K562 (cell line): ENCODE measurements around the gene KIF4B. TPM values are rescaled to one million over a fixed set of nuclear protein-coding genes. Genes with fewer than 3 reads are reported as not detected.
A peak's percentile ranks its signal among the peaks of the same experiment; 100 is the strongest.

Experiments used
- ATAC-seq: fragments of 200-7000 bp; cut with Tn5 transposase; 3 replicates; pipeline ENCODE4 v1.9.1; 2020; ENCODE audit warnings: moderate library complexity
- BruUV-seq: library from RNA; stranded (reverse); fragments of 400-500 nt; replicated peaks from 2 replicates; lab custom pipeline; 2021; lab: Mats Ljungman, UMichigan
- CTCF ChIA-PET: fragments of 300-600 bp; formaldehyde crosslinking; extraction: SDS; loops from one replicate; lab custom pipeline; 2021; ENCODE audit warnings: low intra/inter-chr PET ratio; lab: Yijun Ruan, JAX
- POLR2A ChIA-PET: fragments of 300-600, 350-650 bp; sonication (Branson Sonifier 250); formaldehyde crosslinking; extraction: SDS; loops from one replicate; lab custom pipeline; 2021; ENCODE audit warnings: antibody characterized with exemption, inconsistent platforms; lab: Yijun Ruan, JAX
- DNase-seq, 4 experiments: peaks; one replicate each; pipeline versions ENCODE4 v3.0.0 to v3.0.0-alpha.2; 2011 to 2018; ENCODE audit warnings: low spot score in 3 of 4, mixed read lengths in 3 of 4; ENCODE audit errors: extremely low read depth in 1 of 4
- FAIRE-seq: peaks from 2 replicates; lab custom pipeline; 2011; peaks lifted over from hg19 to GRCh38; lab: Jason Lieb, UNC
- H2AFZ ChIP-seq: 2 replicates; pipeline ENCODE4 v1.6.0; 2011; ENCODE audit warnings: low read depth, low read length, control low read depth, inconsistent platforms
- H3K27ac ChIP-seq: fragments of 200-600 bp; 3 replicates; pipeline ENCODE4 v1.8.0; 2011; ENCODE audit warnings: low read depth, mild to moderate bottlenecking, control low read depth, inconsistent platforms, low read length, moderate library complexity, mixed read lengths; ENCODE audit errors: extremely low read depth
- H3K27me3 ChIP-seq, 2 experiments: fragments of 300-600 bp in 1 of 2; 2 replicates in 1 of 2; 3 replicates in 1 of 2; pipeline versions ENCODE4 v1.6.0 to v1.8.0; 2011; ENCODE audit warnings: inconsistent platforms in 2 of 2, low read length in 2 of 2, mild to moderate bottlenecking in 1 of 2, mixed read lengths in 1 of 2, moderate library complexity in 1 of 2; ENCODE audit not compliant: control insufficient read depth in 2 of 2, insufficient read depth in 2 of 2
- H3K36me3 ChIP-seq: fragments of 300-600 bp; 3 replicates; pipeline ENCODE4 v1.8.0; 2011; ENCODE audit warnings: mild to moderate bottlenecking, low read length, inconsistent platforms; ENCODE audit not compliant: control insufficient read depth, insufficient read depth
- H3K4me1 ChIP-seq, 2 experiments: fragments of 200-600 bp in 1 of 2; replicated peaks in 1 of 2; 2 replicates in 1 of 2; 3 replicates in 1 of 2; pipeline versions ENCODE4 v1.5.1 to v1.8.0; 2011; ENCODE audit warnings: inconsistent platforms in 2 of 2, low read length in 2 of 2, mild to moderate bottlenecking in 1 of 2, mixed read lengths in 1 of 2, moderate library complexity in 1 of 2; ENCODE audit not compliant: control insufficient read depth in 2 of 2, insufficient read depth in 2 of 2
- H3K4me2 ChIP-seq: 2 replicates; pipeline ENCODE4 v1.6.1; 2011; ENCODE audit warnings: low read length, control low read depth, inconsistent platforms, mixed read lengths; ENCODE audit not compliant: insufficient read depth
- H3K4me3 ChIP-seq: fragments of 200-600 bp; sonication (generic), shearing (Covaris generic); 2 replicates; pipeline ENCODE4 v1.5.1; 2016; ENCODE audit warnings: control low read depth, inconsistent platforms
- H3K79me2 ChIP-seq: fragments of 200-600 bp; 3 replicates; pipeline ENCODE4 v1.8.0; 2011; ENCODE audit warnings: low read length, inconsistent platforms; ENCODE audit not compliant: control insufficient read depth, insufficient read depth
- H3K9ac ChIP-seq, 2 experiments: 2 replicates each; pipeline versions ENCODE4 v1.6.0 to v1.6.1; 2011; ENCODE audit warnings: low read depth in 2 of 2, low read length in 2 of 2, control low read depth in 1 of 2, inconsistent platforms in 1 of 2, mild to moderate bottlenecking in 1 of 2, mixed read lengths in 1 of 2; ENCODE audit not compliant: insufficient read depth in 1 of 2
- H3K9me1 ChIP-seq: one replicate; pipeline ENCODE4 v1.6.0; 2011; ENCODE audit warnings: inconsistent platforms, mild to moderate bottlenecking, low read length, moderate library complexity; ENCODE audit not compliant: control insufficient read depth, insufficient read depth
- H3K9me3 ChIP-seq: replicated peaks from 2 replicates; pipeline ENCODE4 v1.5.1; 2011; ENCODE audit warnings: low read depth, low read length, inconsistent platforms; ENCODE audit not compliant: control insufficient read depth, insufficient read depth
- H4K20me1 ChIP-seq: replicated peaks from 2 replicates; pipeline ENCODE4 v1.6.1; 2011; ENCODE audit warnings: low read length, inconsistent platforms, mixed read lengths; ENCODE audit not compliant: control insufficient read depth, insufficient read depth
- BCOR ChIP-seq: fragments of 450-650 bp; IDR thresholded peaks from 2 replicates; pipeline ENCODE4 v1.6.1; 2016
- DACH1 ChIP-seq: fragments of 450-650 bp; IDR thresholded peaks from 2 replicates; pipeline ENCODE4 v1.6.1; 2018; ENCODE audit not compliant: partially characterized antibody
- LEF1 ChIP-seq: fragments of 450-650 bp; IDR thresholded peaks from 2 replicates; pipeline ENCODE4 v1.6.1; 2016; ENCODE audit warnings: mild to moderate bottlenecking
- PCBP2 ChIP-seq: fragments of 200-400 bp; formaldehyde crosslinking; IDR thresholded peaks from 2 replicates; pipeline ENCODE4 v1.6.1; 2018; ENCODE audit warnings: low read length, low read depth, mild to moderate bottlenecking, moderate library complexity; ENCODE audit not compliant: poor library complexity, severe bottlenecking
- PRPF4 ChIP-seq: fragments of 200-400 bp; formaldehyde crosslinking; IDR thresholded peaks from one replicate; pipeline ENCODE4 v1.6.1; 2017; ENCODE audit warnings: low read length, low read depth, mild to moderate bottlenecking; ENCODE audit not compliant: insufficient read depth, poor library complexity, severe bottlenecking
- PURB ChIP-seq: sonication (generic); formaldehyde crosslinking; IDR thresholded peaks from 2 replicates; pipeline ENCODE4 v1.9.0; 2021; ENCODE audit warnings: low read depth, mild to moderate bottlenecking, missing genetic modification reagents
- RHOXF2B ChIP-seq: fragments of 250-450 bp; sonication (Bioruptor Pico); conservative IDR thresholded peaks from 2 replicates; pipeline ENCODE4 v1.5.1; 2021
- THRB ChIP-seq: fragments of 450-650 bp; formaldehyde crosslinking; conservative IDR thresholded peaks from 2 replicates; pipeline ENCODE4 v1.4.0; 2022; ENCODE audit warnings: mild to moderate bottlenecking, missing genetic modification characterization
- UBTF ChIP-seq, 2 experiments: IDR thresholded peaks; 2 replicates each; pipeline ENCODE4 v1.6.1; 2012; ENCODE audit warnings: improper control_type of control experiment in 2 of 2, low read depth in 2 of 2, low read length in 2 of 2, borderline replicate concordance in 1 of 2
- USF2 ChIP-seq: sonication (generic); formaldehyde crosslinking; IDR thresholded peaks from 2 replicates; pipeline ENCODE4 v1.5.0; 2020; ENCODE audit warnings: missing genetic modification reagents
- ZBTB8A ChIP-seq: fragments of 450-650 bp; IDR thresholded peaks from 2 replicates; pipeline ENCODE4 v1.6.1; 2018; ENCODE audit warnings: mild to moderate bottlenecking, moderate library complexity; ENCODE audit not compliant: partially characterized antibody
- ZC3H11A ChIP-seq: IDR thresholded peaks from 2 replicates; pipeline ENCODE4 v1.6.1; 2012; ENCODE audit warnings: low read depth, low read length, improper control_type of control experiment
- WGBS: fragments of 100-300 bp; shearing (Covaris generic); methylation state at CpG from one replicate; pipeline ENCODE4 v1.1.6; 2016; ENCODE audit warnings: low coverage, mixed read lengths; ENCODE audit not compliant: insufficient coverage; ENCODE audit errors: missing lambda C conversion rate; 5-methylcytosine and 5-hydroxymethylcytosine counted together
- in situ Hi-C: fragments of 300-500 bp; cut with MboI; formaldehyde crosslinking; loops from 4 replicates; pipeline ENCODE4 v1.15.0; 2018; ENCODE audit warnings: inconsistent platforms, mixed read lengths
- intact Hi-C: fragments of 100-400 bp; cut with micrococcal nuclease; formaldehyde crosslinking; loops from 2 replicates; pipeline ENCODE4 v1.14.2; 2022
- polyA plus RNA-seq, 8 experiments: library from polyadenylated mRNA; depleted of rRNA in 4 of 8; stranded (reverse) in 5 of 8; unstranded in 3 of 8; fragments of >200 nt; fragmentation: Nextera tagmentation in 2 of 8; fragmentation: Illumina TruSeq in 1 of 8; extraction: Ambion mirVana in 2 of 8; extraction: Trizol in 1 of 8; gene quantifications; 2 replicates each; pipeline versions ENCODE4 v1.2.1 to v1.2.3, GENCODE V29; 2011 to 2014; ENCODE audit warnings: inconsistent platforms in 1 of 8, missing spikeins in 1 of 8
- total RNA-seq, 7 experiments: library from RNA; depleted of rRNA in 6 of 7; stranded (reverse); fragments of >200 nt in 6 of 7; fragmentation: Illumina TruSeq in 2 of 7; extraction: Trizol in 2 of 7; gene quantifications; 2 replicates each; pipeline versions ENCODE4 v1.2.1 to v1.2.3, GENCODE V29; 2011 to 2021; ENCODE audit warnings: low replicate concordance in 1 of 7

The KIF4B gene
- total and polyA plus RNA-seq, 9 of the 15 experiments (the other 6 are each of a cell fraction or from before 2014, with no cell fraction given) = 0.01 to 0.09 (median 0.07) TPM; not detected in 2

GRCh38 chr5:155066886-155067595 lies 53.5 kb downstream of the KIF4B start:
- Histone ChIP-seq H3K9me1 (no peaks in the 10 kb centered on the region), H3K79me2 (no peaks in the 10 kb centered on the region), H4K20me1 (no peaks in the 10 kb centered on the region), H3K9me3 (no peaks in the 10 kb centered on the region), H3K4me2 (no peak overlapping the region), H3K4me3 (no peak overlapping the region), H2AFZ (no peak overlapping the region), H3K27ac (no peak overlapping the region), H3K27me3 (no peaks in the 10 kb centered on the region; a peak in 5 of 5 replicates), H3K36me3 (no peaks in the 10 kb centered on the region)
- intact Hi-C loops = no loop called here
- no TSS peak for BruUV-seq
- no peak for DNase-seq
- POLR2A ChIA-PET = no interaction called here
- in situ Hi-C loops = no loop called here
- no peak for ATAC-seq
- TF ChIP-seq USF2 (CRISPR knock-in tag) (no peak), PCBP2 (no peak), LEF1 (no peak), BCOR (no peak), PRPF4 (no peak), THRB (CRISPR knock-in tag) (no peak), DACH1 (no peak), UBTF (IDR thresholded peaks at IDR 0.05; ENCODE audit: borderline replicate concordance in 1 of 2, low read depth in 2 of 2, low read length in 2 of 2) (no peak), RHOXF2B (CRISPR knock-in tag) (no peak), ZC3H11A (no peak), ZBTB8A (no peak), PURB (CRISPR knock-in tag) (no peak)
- TF ChIP-seq, all 486 proteins: peak for 0
- CTCF ChIA-PET = no interaction called here
- Histone ChIP-seq H3K4me1 (no peaks in the 10 kb centered on the region), H3K9ac (peak overlapping the region in 1 of 2 experiments; percentile 58; a peak in 1 of 4 replicates)
- WGBS = 3% methylated on average over 9 of the region's 9 CpGs
- FAIRE-seq = no peak
